ENCODE results near the gene CC2D1A. TPM values are rescaled to one million over a fixed set of nuclear protein-coding genes. Genes with fewer than 3 reads are reported as not detected.

The CC2D1A gene
- total and polyA plus RNA-seq, 7 donors = 20.1 to 31.7 (median 23.7) TPM

GRCh38 chr19:13883516-13884064 is 22.4 kb upstream of the CC2D1A start:
- no peak for DNase-seq
- intact Hi-C loops (cut with DNase I) = loop anchor here (5.0 to 10.0 kb wide), 2 partner anchors 189 to 461 kb away; partner anchors contain the start of gene MISP3 (in 1 of the 2)
- Histone ChIP-seq H3K4me1 (peaks cover 15% of the 10 kb centered on the region), H3K36me3 (ENCODE audit: insufficient read depth in 1 of 2, low read depth in 1 of 2) (no peaks in the 10 kb centered on the region), H3K9me3 (no peaks in the 10 kb centered on the region), H3K4me3 (no peak overlapping the region), H3K27me3 (ENCODE audit: insufficient read depth in 3 of 3, low read length in 2 of 3) (no peaks in the 10 kb centered on the region), H3K27ac (no peak overlapping the region)
- TF ChIP-seq CTCF (IDR thresholded peaks at IDR 0.05) = no peak
- no peak for ATAC-seq
- 66 to 76% (median 72%) methylated on average over 10 of the region's 10 CpGs for WGBS, 3 donors

GRCh38 chr19:13884726-13885591 is 21.0 kb upstream of the CC2D1A start:
- Histone ChIP-seq H3K27ac (no peak overlapping the region), H3K36me3 (ENCODE audit: insufficient read depth in 1 of 2, low read depth in 1 of 2) (no peaks in the 10 kb centered on the region), H3K27me3 (ENCODE audit: insufficient read depth in 3 of 3, low read length in 2 of 3) (no peaks in the 10 kb centered on the region), H3K9me3 (no peaks in the 10 kb centered on the region), H3K4me3 (no peak overlapping the region), H3K4me1 (peaks cover 8% of the 10 kb centered on the region)
- no peak for ATAC-seq
- WGBS, 3 donors = 65 to 70% (median 66%) methylated on average over 22 to 26 of the region's 26 CpGs
- DNase-seq = no peak
- intact Hi-C loops (cut with DNase I) = loop anchor here (5.0 to 10.0 kb wide), 2 partner anchors 187 to 460 kb away; partner anchors contain the start of gene MISP3 (in 1 of the 2)
- no peak for TF ChIP-seq CTCF (IDR thresholded peaks at IDR 0.05)

- DNase-seq = no peak
- peaks cover under 1% of the 10 kb centered on the region for H3K4me1 ChIP-seq
- H3K27ac ChIP-seq = no peak overlapping the region
- H3K4me3 ChIP-seq = no peak overlapping the region
- intact Hi-C loops (cut with DNase I) = loop anchor here in 1 of 2 donors (10.0 kb wide), 1 partner anchor 459 kb away; no protein-coding TSS in a partner anchor
- no peaks in the 10 kb centered on the region for H3K9me3 ChIP-seq
- no peaks in the 10 kb centered on the region for H3K27me3 ChIP-seq (ENCODE audit: insufficient read depth in 3 of 3, low read length in 2 of 3)
- WGBS, 3 donors = 90 to 92% (median 91%) methylated on average over 20 of the region's 20 CpGs
- H3K36me3 ChIP-seq (ENCODE audit: insufficient read depth in 1 of 2, low read depth in 1 of 2) = no peaks in the 10 kb centered on the region
- no peak for TF ChIP-seq CTCF (IDR thresholded peaks at IDR 0.05)
- ATAC-seq = no peak
These were observed 20.1 kb upstream of the CC2D1A start for GRCh38 chr19:13885826-13886365.

GRCh38 chr19:13887018-13887436 is 19.0 kb upstream of the CC2D1A start:
- DNase-seq (no peak), ATAC-seq (no peak)
- no peak overlapping the region for H3K27ac ChIP-seq
- no peaks in the 10 kb centered on the region for H3K4me1 ChIP-seq
- no peaks in the 10 kb centered on the region for H3K36me3 ChIP-seq (ENCODE audit: insufficient read depth in 1 of 2, low read depth in 1 of 2)
- no peak for TF ChIP-seq CTCF (IDR thresholded peaks at IDR 0.05)
- H3K27me3 ChIP-seq (ENCODE audit: insufficient read depth in 3 of 3, low read length in 2 of 3) = no peaks in the 10 kb centered on the region
- WGBS, 3 donors = 56 to 63% (median 62%) methylated on average over 16 of the region's 16 CpGs
- H3K9me3 ChIP-seq = no peaks in the 10 kb centered on the region
- H3K4me3 ChIP-seq = no peak overlapping the region
- intact Hi-C loops (cut with DNase I) = loop anchor here in 1 of 2 donors (10.0 kb wide), 1 partner anchor 458 kb away; no protein-coding TSS in a partner anchor

All from psoas muscle (tissue), 8 donors.